Measurements from ENCODE around the gene MCUB. TPM values are rescaled to one million over a fixed set of nuclear protein-coding genes. Genes with fewer than 3 reads are reported as not detected.

Gene MCUB
- total and polyA plus RNA-seq, 12 donors = 1.7 to 12.6 (median 3.5) TPM

GRCh38 chr4:109571494-109571893 is 11.4 kb downstream of the MCUB start:
- TF ChIP-seq CTCF (IDR thresholded peaks at IDR 0.05) = no peak
- WGBS, 2 donors = 95 to 97% methylated on average over 3 of the region's 3 CpGs
- peaks cover 0 to 10% (median 0%) of the 10 kb centered on the region in 11 donors for H3K9me3 ChIP-seq
- no peaks in the 10 kb centered on the region for H3K36me3 ChIP-seq
- DNase-seq (no peak), ATAC-seq (no peak)
- no peaks in the 10 kb centered on the region for H3K27me3 ChIP-seq
- no peak overlapping the region for H3K27ac ChIP-seq
- peaks cover 0 to 17% (median 0%) of the 10 kb centered on the region in 9 donors for H3K4me1 ChIP-seq
- H3K4me3 ChIP-seq = no peak overlapping the region
- intact Hi-C loops (cut with DNase I) = no loop called here

- no peak overlapping the region for H3K4me3 ChIP-seq
- peaks cover 0 to 17% (median 0%) of the 10 kb centered on the region in 9 donors for H3K4me1 ChIP-seq
- ATAC-seq (no peak), DNase-seq (no peak)
- intact Hi-C loops (cut with DNase I) = no loop called here
- H3K27ac ChIP-seq = no peak overlapping the region
- H3K36me3 ChIP-seq = no peaks in the 10 kb centered on the region
- no peaks in the 10 kb centered on the region for H3K27me3 ChIP-seq
- peaks cover 0 to 10% (median 0%) of the 10 kb centered on the region in 11 donors for H3K9me3 ChIP-seq
- no peak for TF ChIP-seq CTCF (IDR thresholded peaks at IDR 0.05)
- 92 to 94% methylated on average over 3 of the region's 3 CpGs for WGBS, 2 donors
These were observed 12.1 kb downstream of the MCUB start for GRCh38 chr4:109572154-109572553.

GRCh38 chr4:109574443-109574850 is 14.4 kb downstream of the MCUB start:
- H3K27ac ChIP-seq = no peak overlapping the region
- DNase-seq = no peak

GRCh38 chr4:109574931-109575804 is 15.1 kb downstream of the MCUB start:
- Histone ChIP-seq H3K4me3 (no peak overlapping the region), H3K9me3 (peaks cover 0 to 13% (median 0%) of the 10 kb centered on the region in 11 donors), H3K36me3 (no peaks in the 10 kb centered on the region), H3K27me3 (no peaks in the 10 kb centered on the region), H3K4me1 (peaks cover 0 to 17% (median 0%) of the 10 kb centered on the region in 9 donors), H3K27ac (no peak overlapping the region)
- intact Hi-C loops (cut with DNase I) = no loop called here
- no peak for ATAC-seq
- WGBS, 2 donors = 82 to 90% methylated on average over 7 of the region's 7 CpGs
- no peak for DNase-seq
- no peak for TF ChIP-seq CTCF (IDR thresholded peaks at IDR 0.05)

More at GRCh38 chr4:109574443-109574850, 14.4 kb downstream of the MCUB start:
- Histone ChIP-seq H3K4me1 (peaks cover 0 to 17% (median 0%) of the 10 kb centered on the region in 9 donors), H3K36me3 (no peaks in the 10 kb centered on the region), H3K4me3 (no peak overlapping the region), H3K9me3 (peaks cover 0 to 10% (median 0%) of the 10 kb centered on the region in 11 donors), H3K27me3 (no peaks in the 10 kb centered on the region)
- intact Hi-C loops (cut with DNase I) = no loop called here
- ATAC-seq = peak in 5 of 8 donors; percentile 46 to 86 (median 54)
- 44 to 51% methylated on average over 6 of the region's 6 CpGs for WGBS, 2 donors
- peak in 7 of 9 donors; percentile 11 to 46 (median 31) for TF ChIP-seq CTCF (IDR thresholded peaks at IDR 0.05)
